Fibroblast of peridontal ligament (primary cell): Measurements from ENCODE around the gene MRRF.
"Not testable (repeated sequence)": the region's sequence is repeated elsewhere in the genome, so short reads cannot be mapped to it uniquely, and the experiment has no call there.

Source experiments
- DNase-seq: peaks from one replicate; pipeline ENCODE4 v3.0.0-alpha.2; 2010; ENCODE audit errors: extremely low read depth

The MRRF gene

GRCh38 chr9:122355336-122355875, 90.7 kb downstream of the MRRF start:
- DNase-seq, result no peak

DNA sequence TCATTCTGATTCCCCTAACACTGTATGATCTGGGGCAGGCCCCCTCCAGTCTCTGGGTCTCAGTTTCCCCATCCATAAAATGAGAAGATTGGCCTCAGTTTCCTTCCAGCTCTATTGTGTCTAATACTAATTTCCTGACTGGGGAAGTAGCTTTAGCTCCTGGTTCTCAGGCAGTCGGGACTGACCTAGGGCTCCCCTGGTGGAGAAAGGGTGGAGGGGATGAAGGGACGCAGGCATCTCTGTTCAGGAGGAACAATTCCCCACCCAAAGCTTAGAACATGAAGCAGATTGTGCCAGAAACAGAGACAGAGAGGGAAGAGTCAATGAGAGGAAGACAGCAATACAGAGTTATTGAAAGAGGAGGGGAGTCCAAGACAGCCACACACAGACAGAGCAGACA, 91.9 kb downstream of the MRRF start:
- no peak for DNase-seq

- DNase-seq, result peak; percentile 29
These were observed 96.2 kb downstream of the MRRF start for GRCh38 chr9:122360891-122361290.

DNA sequence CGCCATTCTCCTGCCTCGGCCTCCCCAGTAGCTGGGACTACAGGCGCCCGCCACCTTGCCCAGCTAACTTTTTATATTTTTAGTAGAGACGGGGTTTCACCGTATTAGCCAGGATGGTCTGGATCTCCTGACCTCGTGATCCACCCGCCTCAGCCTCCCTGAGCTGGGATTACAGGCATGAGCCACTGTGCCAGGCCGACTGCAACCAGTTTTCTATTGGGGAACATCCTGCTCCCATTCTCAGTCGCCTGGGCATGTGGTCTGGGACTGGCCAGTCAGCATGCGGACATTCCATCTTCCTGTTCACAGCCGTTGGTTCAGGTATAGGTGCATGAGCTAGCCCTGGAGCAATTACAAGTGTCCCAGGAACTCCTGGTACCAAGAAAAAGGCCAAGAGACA, 98.4 kb downstream of the MRRF start:
- DNase-seq, result not testable (repeated sequence)

DNA sequence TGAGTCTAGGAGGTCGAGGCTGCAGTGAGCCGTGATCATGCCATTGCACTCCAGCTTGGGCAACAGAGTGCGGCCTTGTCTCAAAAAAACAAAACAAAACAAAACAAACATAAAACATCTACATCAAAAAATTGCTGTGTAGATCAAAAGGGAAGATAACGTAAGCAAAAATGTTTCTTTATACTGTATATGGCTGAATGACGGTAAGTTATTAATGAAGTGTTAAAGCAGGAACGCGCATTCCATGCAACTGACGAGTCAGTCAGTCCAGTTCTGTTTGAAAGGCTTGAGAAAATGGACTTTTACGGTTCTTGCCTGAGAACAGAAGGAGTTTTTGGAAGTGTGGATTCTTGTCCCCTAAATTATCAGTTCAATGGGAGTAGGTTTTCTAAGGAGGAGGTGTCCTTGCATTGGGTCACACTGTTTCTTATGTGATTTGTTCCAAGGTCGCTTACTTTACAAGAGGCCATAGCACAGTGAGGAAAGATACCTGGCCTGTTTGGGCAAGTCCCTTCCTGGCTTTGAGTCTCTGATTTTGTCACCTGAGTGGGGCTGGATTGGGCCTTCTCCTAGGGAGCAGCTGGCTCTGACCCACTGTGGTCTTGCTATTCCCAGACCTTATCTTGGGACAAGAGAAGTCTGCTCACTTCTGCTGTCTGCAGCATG, 99.6 kb downstream of the MRRF start:
- DNase-seq, result no peak

DNA sequence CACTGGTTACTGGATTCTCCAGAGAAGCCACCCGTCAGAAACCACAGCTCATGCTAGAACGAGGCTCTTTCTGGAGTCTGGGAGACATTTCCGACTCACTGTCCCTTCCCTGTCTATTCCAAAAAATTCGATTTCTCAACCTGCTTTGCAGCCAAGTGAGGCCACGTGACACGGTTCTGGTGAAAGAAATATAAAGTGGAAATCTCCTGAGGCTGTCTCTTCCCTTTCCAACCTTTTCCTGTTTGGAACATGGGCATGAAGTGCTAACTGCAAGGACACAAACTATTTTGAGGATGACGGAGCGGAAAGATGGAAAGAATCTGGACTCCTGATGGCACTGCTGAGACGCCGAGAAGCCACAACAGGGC, 100.1 kb downstream of the MRRF start:
- peak; percentile 35 for DNase-seq

DNA sequence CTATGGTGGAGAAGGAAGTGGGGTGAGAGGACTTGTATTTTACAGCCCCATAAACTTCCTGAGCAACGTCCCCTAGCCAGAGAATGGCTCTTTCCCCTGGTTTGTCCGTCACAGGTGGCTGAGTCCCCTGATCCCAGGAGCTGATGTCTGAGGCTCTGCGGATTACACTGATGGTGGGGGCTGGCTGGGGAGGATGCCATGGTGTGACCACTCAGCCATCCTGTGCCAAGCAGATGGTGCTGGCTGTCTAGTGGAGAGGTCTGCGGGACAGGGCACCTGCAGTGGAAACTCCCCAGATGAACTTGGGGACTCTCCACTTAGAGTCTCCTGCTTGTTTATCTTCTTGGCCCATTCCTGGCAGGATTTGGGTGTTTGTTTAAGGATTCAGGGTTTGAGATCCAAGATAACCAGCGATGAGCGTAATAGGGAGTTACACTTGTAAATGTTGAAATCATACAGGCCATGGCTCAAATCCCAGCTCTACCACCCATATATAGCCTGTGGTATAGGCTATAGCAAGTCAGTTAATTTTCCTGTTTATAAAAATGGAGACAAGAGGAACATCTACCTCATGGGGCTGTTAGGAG, 101.5 kb downstream of the MRRF start:
- DNase-seq, result peak; percentile 44

DNA sequence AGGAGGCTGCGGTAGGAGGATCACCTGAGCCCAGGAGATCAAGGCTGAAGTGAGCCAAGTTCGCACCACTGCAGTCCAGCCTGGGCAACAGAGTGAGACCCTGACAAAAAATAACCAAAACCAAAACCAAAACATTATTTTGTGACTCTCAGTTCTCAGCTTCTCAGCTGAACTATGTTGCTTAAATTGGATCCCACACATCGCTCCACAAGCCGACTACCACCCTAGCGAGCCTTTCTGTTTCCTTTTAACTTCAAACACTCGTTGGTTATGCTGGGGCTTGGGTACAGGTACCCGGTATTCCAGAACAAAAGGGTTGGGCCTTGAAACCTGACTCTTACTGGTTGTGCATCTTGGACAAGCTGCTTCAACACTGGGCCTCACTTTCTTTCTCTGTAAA, 102.4 kb downstream of the MRRF start:
- no peak for DNase-seq

DNA sequence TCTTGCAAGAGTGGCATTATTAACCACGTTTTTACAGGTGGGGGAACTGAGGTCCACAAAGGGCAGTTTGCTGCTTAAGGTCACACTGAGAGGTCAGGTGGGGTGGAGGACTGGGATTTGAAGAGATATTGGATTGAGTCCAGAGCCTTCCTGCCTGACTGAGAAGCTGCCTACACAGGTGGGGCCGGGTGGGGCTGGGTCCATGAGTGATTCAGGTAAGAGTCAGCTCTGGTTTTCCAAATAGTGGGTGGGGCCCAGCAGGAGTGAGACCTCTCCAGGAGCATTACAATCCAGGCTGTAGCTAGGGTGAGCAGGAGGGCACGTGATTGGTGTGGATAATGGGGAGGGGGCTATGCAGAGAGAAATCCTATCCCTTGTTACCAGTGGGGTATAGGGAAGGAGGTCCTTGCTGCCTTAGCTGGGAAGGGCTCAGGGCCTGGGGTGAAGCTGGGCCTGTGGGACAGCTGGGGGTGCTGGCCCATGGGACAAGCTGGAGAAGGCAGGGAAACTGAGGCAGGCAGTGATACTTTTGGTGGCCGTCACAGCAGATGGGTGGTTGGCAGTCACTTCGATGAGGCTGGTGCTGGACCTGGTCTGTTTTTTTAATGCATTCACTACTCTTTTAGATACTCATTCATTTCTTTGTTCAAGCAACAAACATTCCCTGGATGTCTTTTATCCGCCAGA, 103.2 kb downstream of the MRRF start:
- no peak for DNase-seq

DNA sequence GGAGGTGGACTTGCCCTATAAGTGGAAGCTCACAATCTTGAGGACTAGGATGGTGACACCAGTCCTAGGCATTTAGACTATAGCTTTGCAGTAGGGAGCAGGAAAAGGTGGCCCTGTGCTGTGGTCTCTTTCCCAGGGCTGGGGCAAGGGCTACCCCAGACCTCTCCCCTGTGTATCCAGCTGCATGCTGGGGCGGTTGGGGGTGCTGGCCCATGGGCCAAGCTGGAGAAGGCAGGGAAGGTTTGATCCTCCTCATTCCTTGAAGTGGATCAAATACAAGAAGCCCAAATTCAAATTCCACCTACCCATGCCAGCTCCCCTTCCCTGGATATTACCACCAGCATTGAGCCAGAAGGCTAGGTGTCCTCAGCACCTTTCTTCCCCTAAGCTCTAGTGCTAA, 104.0 kb downstream of the MRRF start:
- no peak for DNase-seq

GRCh38 chr9:122370303-122370702, 105.6 kb downstream of the MRRF start:
- DNase-seq, result no peak

GRCh38 chr9:122370869-122371755, 106.4 kb downstream of the MRRF start, which contains the start of gene PTGS1:
PTGS1 (plus strand) TSS chr9:122371024; CDS start chr9:122371085, 61 bp downstream.
- DNase-seq, result no peak

- DNase-seq, result no peak
These were observed 107.2 kb downstream of the MRRF start for GRCh38 chr9:122371846-122372245.

GRCh38 chr9:122372856-122373845, 108.5 kb downstream of the MRRF start:
- no peak for DNase-seq

DNA sequence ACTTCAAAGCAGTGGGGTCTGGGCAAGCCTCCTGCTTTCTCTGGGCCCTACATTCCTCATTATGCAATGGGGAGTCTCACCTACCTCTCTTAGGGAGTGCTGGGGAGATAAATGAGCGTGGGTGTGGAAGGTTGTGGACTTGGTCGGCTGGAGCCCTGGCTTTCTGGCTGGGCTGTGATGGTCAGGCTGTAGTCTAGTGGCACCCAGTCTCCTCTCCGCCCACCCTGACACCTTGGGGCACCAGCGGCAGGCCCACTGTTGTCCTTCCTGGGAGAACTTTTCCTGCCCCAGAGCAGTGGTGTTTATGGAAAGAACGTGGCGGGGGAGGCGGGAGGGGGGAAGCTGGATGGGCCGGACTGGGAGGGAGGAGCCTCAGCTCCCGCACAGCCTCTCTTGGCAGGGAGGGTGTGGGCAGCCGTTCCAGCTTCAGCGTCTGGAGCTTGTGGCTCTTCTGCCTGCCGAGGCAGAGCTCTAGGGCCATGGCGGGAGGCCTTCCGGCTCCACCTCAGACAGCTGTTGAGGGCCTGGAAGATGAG, 110.3 kb downstream of the MRRF start:
- DNase-seq, result peak; percentile 72

- DNase-seq, result no peak
These were observed 112.1 kb downstream of the MRRF start for GRCh38 chr9:122376796-122377195.

DNA sequence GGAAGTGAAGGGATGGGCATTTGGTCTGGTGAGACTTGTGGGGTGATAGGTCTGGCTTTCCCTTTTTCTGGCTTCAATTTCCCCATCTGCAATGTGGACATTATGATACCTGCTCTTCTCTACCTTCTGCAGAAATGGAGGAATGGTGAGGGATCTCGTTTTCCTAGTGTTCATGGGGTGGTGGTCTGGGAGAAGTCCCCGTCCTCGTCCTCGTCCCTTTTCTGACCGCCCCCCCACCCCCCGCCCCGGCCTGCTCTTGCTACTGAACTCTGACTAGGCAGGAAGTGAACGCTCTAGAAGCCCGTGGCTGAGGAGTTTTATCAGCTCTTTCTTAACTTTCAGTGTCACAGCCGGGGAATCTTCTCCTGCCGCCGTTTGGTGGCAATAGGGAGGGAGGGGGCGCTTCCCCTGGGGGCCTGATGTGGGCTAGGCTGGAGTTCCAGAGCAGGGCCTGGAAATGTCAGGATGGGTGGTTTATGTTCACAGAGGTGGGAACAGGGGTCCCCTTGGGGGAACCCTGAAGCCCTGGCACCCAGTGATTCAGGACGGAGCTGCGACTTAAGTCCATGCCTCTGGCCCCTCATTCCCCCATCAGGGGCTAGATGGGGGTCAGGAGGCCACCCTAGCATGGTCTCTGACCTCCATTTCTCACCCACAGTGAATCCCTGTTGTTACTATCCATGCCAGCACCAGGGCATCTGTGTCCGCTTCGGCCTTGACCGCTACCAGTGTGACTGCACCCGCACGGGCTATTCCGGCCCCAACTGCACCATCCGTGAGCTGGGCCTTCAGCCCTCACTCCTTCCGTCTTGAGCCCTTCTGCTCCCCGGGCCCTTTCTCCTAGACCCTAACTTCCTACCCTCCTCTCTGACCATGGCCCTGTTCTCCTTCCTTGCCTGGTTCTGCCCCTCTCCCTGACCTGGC, 112.8 kb downstream of the MRRF start:
- no peak for DNase-seq

- DNase-seq, result no peak
These were observed 113.6 kb downstream of the MRRF start for GRCh38 chr9:122378236-122378635.

GRCh38 chr9:122379340-122379739, 114.7 kb downstream of the MRRF start:
- no peak for DNase-seq
